C4-2B (cell line): Measurements from ENCODE around the gene CHI3L1.

Source experiments
- H3K27ac ChIP-seq: fragments of 450-650 bp; 2 replicates; pipeline ENCODE4 v1.5.1; 2017
- CTCF ChIP-seq: fragments of 450-650 bp; conservative IDR thresholded peaks from 2 replicates; pipeline ENCODE4 v1.5.1; 2017; ENCODE audit warnings: mild to moderate bottlenecking
- ZFX ChIP-seq: fragments of 450-650 bp; IDR thresholded peaks from 2 replicates; pipeline ENCODE4 v1.6.1; 2017

The CHI3L1 gene

GRCh38 chr1:203179667-203180005 lies 6.9 kb downstream of the CHI3L1 start:
- H3K27ac ChIP-seq: no peak overlapping the region
- TF ChIP-seq ZFX (no peak), CTCF (no peak)

DNA sequence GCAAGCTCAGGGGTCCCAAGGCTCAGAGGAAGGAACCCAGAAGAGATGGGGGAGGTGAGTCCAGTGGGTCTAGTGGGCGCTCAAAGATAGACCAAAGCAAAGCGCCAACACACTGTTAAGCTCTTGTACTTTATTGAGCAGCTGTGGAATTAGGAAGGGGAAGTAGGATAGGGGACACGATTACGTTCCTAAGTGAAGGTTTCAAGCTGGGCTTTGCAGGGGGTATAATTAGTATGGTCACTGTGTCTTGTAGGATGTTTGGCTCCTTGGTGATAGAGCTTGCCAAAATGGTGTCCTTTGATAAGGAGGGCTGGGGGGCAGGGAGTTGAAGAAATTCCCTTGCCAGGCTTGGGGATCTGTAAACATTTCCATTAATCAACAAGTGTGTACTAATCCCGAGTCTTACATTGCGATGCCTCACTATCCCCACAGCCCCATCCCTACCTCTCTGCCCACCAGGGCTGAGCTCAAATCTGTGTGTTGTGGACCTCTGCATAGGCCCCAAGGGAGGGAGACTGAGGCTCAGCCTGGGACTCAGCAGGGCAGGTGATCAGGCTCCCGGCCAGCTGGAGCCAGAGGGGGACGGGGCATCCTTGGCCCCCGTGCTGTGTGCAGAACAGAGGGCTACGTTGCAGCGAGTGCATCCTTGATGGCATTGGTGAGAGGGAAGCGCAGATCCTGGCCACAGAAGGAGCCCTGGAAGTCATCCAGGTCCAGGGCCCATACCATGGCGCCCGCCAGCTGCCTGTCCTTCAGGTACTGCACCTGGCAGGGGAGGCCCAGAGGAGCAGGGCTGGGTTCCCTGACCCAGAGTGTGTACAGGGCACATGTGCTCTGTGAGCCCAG lies 7.5 kb downstream of the CHI3L1 start:
- no peak for TF ChIP-seq ZFX
- no peak overlapping the region for H3K27ac ChIP-seq

DNA sequence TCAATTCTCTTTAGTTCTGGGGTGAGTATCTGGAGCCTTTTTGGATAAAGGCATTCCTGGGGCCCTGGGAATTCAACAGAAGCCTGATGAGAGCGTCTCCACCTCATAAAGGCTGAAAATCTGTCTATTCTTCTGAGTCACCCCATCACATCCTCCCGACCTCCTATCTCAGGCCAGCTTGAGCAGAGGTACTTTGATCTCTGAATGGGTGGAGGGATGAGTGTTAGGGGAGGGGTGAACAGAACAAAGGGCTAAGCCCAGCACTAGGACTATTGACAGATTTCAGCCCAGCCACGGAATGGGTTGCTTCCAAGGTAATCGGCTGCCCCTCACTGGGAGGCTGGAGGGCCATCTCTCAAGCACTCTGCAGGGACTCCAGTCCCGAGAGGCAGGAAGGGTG lies 8.4 kb downstream of the CHI3L1 start:
- TF ChIP-seq CTCF: no peak
- TF ChIP-seq ZFX: no peak
- H3K27ac ChIP-seq: no peak overlapping the region

DNA sequence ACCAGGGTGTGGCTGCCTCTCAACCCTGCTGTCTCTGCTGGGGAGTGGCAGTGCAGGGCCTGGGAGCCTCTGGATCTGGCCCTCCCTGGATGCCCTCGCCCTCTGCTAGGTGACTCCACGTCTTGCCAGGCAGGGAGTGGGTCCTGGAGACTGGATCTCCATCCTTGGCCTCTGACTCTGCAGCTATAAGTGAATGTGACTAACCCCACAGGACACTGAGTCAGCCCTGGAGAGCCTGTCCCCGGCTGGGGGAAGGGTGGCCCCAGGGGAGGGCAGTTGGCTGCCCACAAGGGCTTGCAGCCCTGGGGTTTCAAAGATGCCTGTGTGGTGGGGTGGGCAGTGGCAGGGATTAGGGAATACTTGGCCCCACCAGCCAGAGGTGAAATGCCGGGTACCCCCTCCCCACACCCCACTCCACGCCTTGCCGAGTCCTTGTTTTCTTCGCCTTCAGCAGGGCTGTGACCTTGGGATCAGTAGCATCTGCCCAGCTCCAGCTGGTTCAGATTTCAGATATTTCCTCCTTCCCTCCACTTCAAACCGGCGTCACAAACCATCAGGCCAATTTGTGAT lies 8.9 kb downstream of the CHI3L1 start:
- H3K27ac ChIP-seq: no peak overlapping the region
- TF ChIP-seq ZFX (no peak), CTCF (no peak)

DNA sequence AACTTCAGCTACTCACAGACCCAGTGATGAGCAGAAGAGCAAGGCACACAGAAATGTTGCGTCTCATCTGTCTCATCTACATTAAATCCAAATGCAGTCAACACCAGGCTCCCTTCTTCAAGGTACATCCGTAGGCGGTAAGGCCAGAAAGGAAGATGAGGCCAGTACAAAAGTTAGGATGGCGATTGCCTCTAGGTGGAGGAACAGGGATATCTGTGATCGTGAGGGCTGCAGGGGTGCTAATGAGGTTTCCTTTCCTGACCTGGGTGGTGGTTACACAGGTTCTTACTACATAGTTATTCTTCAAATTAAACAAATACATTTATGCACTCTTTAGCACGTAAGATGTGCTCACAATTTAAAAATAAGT lies 9.5 kb downstream of the CHI3L1 start:
- TF ChIP-seq CTCF (no peak), ZFX (no peak)

GRCh38 chr1:203176273-203177035 lies 10.1 kb downstream of the CHI3L1 start:
- TF ChIP-seq CTCF (no peak), ZFX (no peak)
- no peak overlapping the region for H3K27ac ChIP-seq

More for the DNA sequence above, 9.5 kb downstream of the CHI3L1 start:
- H3K27ac ChIP-seq: no peak overlapping the region

GRCh38 chr1:203175827-203176241 lies 10.7 kb downstream of the CHI3L1 start:
- no peak overlapping the region for H3K27ac ChIP-seq

More at GRCh38 chr1:203175827-203176241, 10.7 kb downstream of the CHI3L1 start:
- no peak for TF ChIP-seq ZFX
- TF ChIP-seq CTCF: no peak
